Smooth muscle cell (in vitro differentiated cells): ENCODE measurements around the gene PPM1B. TPM values are rescaled to one million over a fixed set of nuclear protein-coding genes. Genes with fewer than 3 reads are reported as not detected.

Experiments
- DNase-seq: peaks from one replicate; lab custom pipeline; 2025; ENCODE audit not compliant: unreplicated experiment; lab: John Stamatoyannopoulos, UW
- H2AFZ ChIP-seq: fragments of 200-600 bp; sonication (generic); 2 replicates; pipeline ENCODE4 v1.6.0; 2016; ENCODE audit warnings: antibody characterized with exemption, low read depth, mild to moderate bottlenecking
- H3F3A ChIP-seq: fragments of 200-600 bp; sonication (generic); 2 replicates; pipeline ENCODE4 v1.6.0; 2017; ENCODE audit warnings: antibody characterized with exemption, low read depth
- H3K27ac ChIP-seq: fragments of 200-600 bp; sonication (generic); 2 replicates; pipeline ENCODE4 v1.5.1; 2016; ENCODE audit warnings: low read depth, mild to moderate bottlenecking
- H3K27me3 ChIP-seq: fragments of 200-600 bp; sonication (generic); 2 replicates; pipeline ENCODE4 v1.6.1; 2016; ENCODE audit warnings: low read depth, mild to moderate bottlenecking
- H3K36me3 ChIP-seq: fragments of 200-600 bp; sonication (generic); 2 replicates; pipeline ENCODE4 v1.5.1; 2016; ENCODE audit warnings: low read depth
- H3K4me1 ChIP-seq: fragments of 200-600 bp; sonication (generic); 2 replicates; pipeline ENCODE4 v1.5.1; 2016; ENCODE audit warnings: low read depth
- H3K4me2 ChIP-seq: fragments of 200-600 bp; sonication (generic); 2 replicates; pipeline ENCODE4 v1.6.0; 2016; ENCODE audit warnings: mild to moderate bottlenecking
- H3K4me3 ChIP-seq: fragments of 200-600 bp; sonication (generic); 2 replicates; pipeline ENCODE4 v1.5.1; 2016; ENCODE audit warnings: mild to moderate bottlenecking
- H3K79me2 ChIP-seq: fragments of 200-600 bp; sonication (generic); 2 replicates; pipeline ENCODE4 v1.6.0; 2016; ENCODE audit warnings: low read depth, mild to moderate bottlenecking
- H3K9ac ChIP-seq: fragments of 200-600 bp; sonication (generic); 2 replicates; pipeline ENCODE4 v1.6.0; 2016; ENCODE audit warnings: low read depth
- H3K9me3 ChIP-seq: fragments of 200-600 bp; sonication (generic); replicated peaks from 2 replicates; pipeline ENCODE4 v1.5.1; 2016; ENCODE audit warnings: low read depth
- H4K20me1 ChIP-seq: fragments of 200-600 bp; sonication (generic); 2 replicates; pipeline ENCODE4 v1.6.0; 2016; ENCODE audit warnings: low read depth
- CTCF ChIP-seq: fragments of 200-600 bp; sonication (generic); IDR thresholded peaks from 2 replicates; pipeline ENCODE4 v1.5.1; 2017; ENCODE audit warnings: borderline replicate concordance, mild to moderate bottlenecking, antibody characterized with exemption; ENCODE audit not compliant: insufficient read depth, poor library complexity, severe bottlenecking
- WGBS: methylation state at CpG from one replicate; pipeline ENCODE4 v1.1.7; 2016; ENCODE audit warnings: low lambda C conversion rate; 5-methylcytosine and 5-hydroxymethylcytosine counted together
- polyA plus RNA-seq: library from polyadenylated mRNA; unstranded; fragments of >200 nt; fragmentation: Nextera tagmentation; extraction: Ambion mirVana; gene quantifications from 2 replicates; pipeline ENCODE4 v1.2.1, GENCODE V29; 2016
- total RNA-seq: library from RNA; depleted of rRNA; stranded (reverse); fragments of >200 nt; gene quantifications from 2 replicates; pipeline ENCODE4 v1.2.3, GENCODE V29; 2014

The PPM1B gene
- total and polyA plus RNA-seq, 2 experiments from 2014 or later: 20.8 to 27.0 TPM

GRCh38 chr2:44267796-44268648 lies 99.3 kb downstream of the PPM1B start:
- H3K27ac ChIP-seq: no peak overlapping the region
- no peaks in the 10 kb centered on the region for H3K79me2 ChIP-seq
- H3K27me3 ChIP-seq: no peaks in the 10 kb centered on the region
- H3K36me3 ChIP-seq: no peaks in the 10 kb centered on the region
- no peaks in the 10 kb centered on the region for H3K9me3 ChIP-seq
- no peak overlapping the region for H2AFZ ChIP-seq
- no peaks in the 10 kb centered on the region for H4K20me1 ChIP-seq
- no peak overlapping the region for H3K4me2 ChIP-seq
- H3K4me3 ChIP-seq: no peak overlapping the region
- 69% methylated on average over 7 of the region's 7 CpGs for WGBS
- H3K4me1 ChIP-seq: no peaks in the 10 kb centered on the region
- DNase-seq: no peak
- H3F3A ChIP-seq: no peaks in the 10 kb centered on the region
- H3K9ac ChIP-seq: no peak overlapping the region
- TF ChIP-seq CTCF: no peak

- Histone ChIP-seq H3F3A (no peaks in the 10 kb centered on the region), H2AFZ (no peak overlapping the region), H4K20me1 (no peaks in the 10 kb centered on the region), H3K4me1 (no peaks in the 10 kb centered on the region), H3K27me3 (no peaks in the 10 kb centered on the region), H3K27ac (no peak overlapping the region), H3K79me2 (no peaks in the 10 kb centered on the region), H3K36me3 (no peaks in the 10 kb centered on the region), H3K9me3 (no peaks in the 10 kb centered on the region), H3K9ac (no peak overlapping the region), H3K4me3 (no peak overlapping the region), H3K4me2 (no peak overlapping the region)
- DNase-seq: no peak
- 81% methylated on average over 1 of the region's 1 CpG for WGBS
- no peak for TF ChIP-seq CTCF
These were observed 101.2 kb downstream of the PPM1B start for GRCh38 chr2:44269831-44270230.

DNA sequence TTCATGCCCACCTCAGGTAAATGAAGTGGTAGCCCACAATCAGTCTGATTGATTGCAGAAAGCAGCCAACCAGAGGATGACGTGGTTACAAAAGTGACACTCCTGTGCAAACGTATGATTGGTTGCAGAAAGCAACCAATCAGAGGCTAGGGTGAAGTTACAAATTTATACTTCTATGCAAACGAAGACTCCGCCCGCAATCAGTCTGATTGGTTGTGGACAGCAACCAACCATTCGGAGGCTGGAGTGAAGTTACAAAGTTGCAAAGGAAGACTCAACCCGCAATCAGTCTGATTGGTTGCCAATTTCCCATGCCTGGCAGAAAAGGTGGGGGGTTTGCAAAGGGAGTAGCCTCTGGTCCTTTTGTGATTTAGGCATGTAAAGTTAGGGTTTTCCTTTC lies 102.6 kb downstream of the PPM1B start:
- Histone ChIP-seq H3K4me3 (no peak overlapping the region), H3F3A (no peaks in the 10 kb centered on the region), H3K9ac (no peak overlapping the region), H2AFZ (no peak overlapping the region), H3K79me2 (no peaks in the 10 kb centered on the region), H3K4me2 (no peak overlapping the region), H4K20me1 (no peaks in the 10 kb centered on the region), H3K9me3 (no peaks in the 10 kb centered on the region), H3K36me3 (no peaks in the 10 kb centered on the region), H3K4me1 (no peaks in the 10 kb centered on the region), H3K27me3 (no peaks in the 10 kb centered on the region), H3K27ac (no peak overlapping the region)
- TF ChIP-seq CTCF: no peak
- 97% methylated on average over 7 of the region's 7 CpGs for WGBS
- DNase-seq: no peak

GRCh38 chr2:44273076-44273475 lies 104.4 kb downstream of the PPM1B start:
- H3K9ac ChIP-seq: no peak overlapping the region
- no peaks in the 10 kb centered on the region for H3K36me3 ChIP-seq
- H3K27me3 ChIP-seq: no peaks in the 10 kb centered on the region
- DNase-seq: no peak
- no peak overlapping the region for H3K4me2 ChIP-seq
- TF ChIP-seq CTCF: no peak
- H3K4me1 ChIP-seq: no peaks in the 10 kb centered on the region
- WGBS: 70% methylated on average over 3 of the region's 3 CpGs
- H3F3A ChIP-seq: no peaks in the 10 kb centered on the region
- H3K79me2 ChIP-seq: no peaks in the 10 kb centered on the region
- H2AFZ ChIP-seq: no peak overlapping the region
- H3K27ac ChIP-seq: no peak overlapping the region
- H4K20me1 ChIP-seq: no peaks in the 10 kb centered on the region
- no peaks in the 10 kb centered on the region for H3K9me3 ChIP-seq
- no peak overlapping the region for H3K4me3 ChIP-seq
